Vagina (tissue), 2 donors: ENCODE results near the gene LMAN2L. TPM values are rescaled to one million over a fixed set of nuclear protein-coding genes. Genes with fewer than 3 reads are reported as not detected.

Experiments
- DNase-seq, 2 donors: peaks; one replicate each; pipeline ENCODE4 v3.0.0-alpha.2; 2017; ENCODE audit errors: extremely low spot score in 2 of 2
- H3K27ac ChIP-seq: fragments of 200-600 bp; sonication (generic); one replicate; pipeline ENCODE4 v1.5.1; 2019
- H3K27me3 ChIP-seq: fragments of 200-600 bp; sonication (generic); one replicate; pipeline ENCODE4 v1.5.1; 2019
- H3K36me3 ChIP-seq, 2 donors: fragments of 200-600 bp; sonication (generic); one replicate each; pipeline ENCODE4 v1.5.1; 2017 to 2019
- H3K4me1 ChIP-seq: fragments of 200-600 bp; sonication (generic); one replicate; pipeline ENCODE4 v1.5.1; 2019
- H3K4me3 ChIP-seq, 2 donors: fragments of 200-600 bp; sonication (generic); 1 replicate in 1 of 2; 2 replicates in 1 of 2; pipeline ENCODE4 v1.5.1; 2016 to 2019
- H3K9me3 ChIP-seq: fragments of 200-600 bp; sonication (generic); one replicate; pipeline ENCODE4 v1.5.1; 2019
- CTCF ChIP-seq, 3 experiments: fragments of 450-650 bp in 2 of 3; fragments of 200-600 bp in 1 of 3; sonication (generic) in 1 of 3; IDR thresholded peaks; one replicate each; pipeline ENCODE4 v1.5.1; 2017 to 2019; ENCODE audit warnings: antibody characterized with exemption in 3 of 3, mild to moderate bottlenecking in 2 of 3, moderate library complexity in 2 of 3
- POLR2A ChIP-seq, 2 donors: fragments of 450-650 bp; IDR thresholded peaks; one replicate each; pipeline ENCODE4 v1.6.1; 2017; ENCODE audit warnings: antibody characterized with exemption in 2 of 2, mild to moderate bottlenecking in 2 of 2, moderate library complexity in 2 of 2
- POLR2AphosphoS5 ChIP-seq, 2 donors: sonication (generic); formaldehyde crosslinking; IDR thresholded peaks; one replicate each; pipeline ENCODE4 v1.9.0; 2017; ENCODE audit warnings: antibody characterized with exemption in 2 of 2, mild to moderate bottlenecking in 2 of 2, low read depth in 1 of 2; ENCODE audit not compliant: insufficient read depth in 1 of 2
- intact Hi-C: fragments of 100-400 bp; cut with DNase I; formaldehyde crosslinking; loops from one replicate; pipeline ENCODE4 v1.15.1; 2023
- total RNA-seq: library from RNA; depleted of rRNA; stranded (reverse); fragments of >200 nt; gene quantifications from one replicate; pipeline ENCODE4 v1.2.3, GENCODE V29; 2016

LMAN2L gene
- total RNA-seq, 1 donor from 2014 or later, result 13.0 TPM

DNA sequence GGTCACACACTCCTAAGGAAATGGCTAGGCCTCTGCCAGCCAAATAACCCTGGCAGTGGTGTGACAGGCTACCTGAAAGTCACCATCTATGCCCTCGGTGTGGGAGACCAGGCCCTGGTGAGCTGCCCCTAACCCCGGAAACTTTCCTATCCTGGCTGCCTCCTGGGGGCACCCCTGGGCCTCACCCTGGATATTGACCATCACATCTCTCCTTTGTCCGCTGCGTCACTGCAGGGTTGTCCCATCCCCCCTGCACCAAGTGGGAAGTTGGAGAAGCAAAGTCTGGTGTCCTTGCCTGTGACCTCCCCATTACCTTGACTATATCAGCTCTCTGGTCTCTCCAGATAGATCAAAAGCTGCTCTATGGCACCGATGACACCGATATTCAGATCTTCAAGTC is 78.5 kb downstream of the LMAN2L start:
- Histone ChIP-seq H3K4me1 (peaks cover 16% of the 10 kb centered on the region), H3K9me3 (no peaks in the 10 kb centered on the region), H3K27ac (no peak overlapping the region), H3K36me3 (no peaks in the 10 kb centered on the region), H3K4me3 (no peak overlapping the region), H3K27me3 (no peaks in the 10 kb centered on the region)
- TF ChIP-seq POLR2AphosphoS5 (IDR thresholded peaks at IDR 0.05; ENCODE audit: insufficient read depth in 1 of 2, low read depth in 1 of 2) (no peak), POLR2A (IDR thresholded peaks at IDR 0.05) (no peak), CTCF (IDR thresholded peaks at IDR 0.05) (no peak)
- no peak for DNase-seq
- intact Hi-C loops, result no loop called here

GRCh38 chr2:96656540-96656939 is 83.3 kb downstream of the LMAN2L start:
- TF ChIP-seq CTCF (IDR thresholded peaks at IDR 0.05) (no peak), POLR2AphosphoS5 (IDR thresholded peaks at IDR 0.05; ENCODE audit: insufficient read depth in 1 of 2, low read depth in 1 of 2) (no peak), POLR2A (IDR thresholded peaks at IDR 0.05) (no peak)
- Histone ChIP-seq H3K27me3 (no peaks in the 10 kb centered on the region), H3K36me3 (no peaks in the 10 kb centered on the region), H3K4me1 (no peaks in the 10 kb centered on the region), H3K4me3 (no peak overlapping the region), H3K27ac (no peak overlapping the region), H3K9me3 (no peaks in the 10 kb centered on the region)
- intact Hi-C loops, result no loop called here
- no peak for DNase-seq

Other genes starting within 250 kb of the LMAN2L start
- 2.5 TPM for gene NEURL3, start 234.7 kb downstream of the LMAN2L start, total RNA-seq
- 34.1 TPM for gene ARID5A, start 203.3 kb downstream of the LMAN2L start, total RNA-seq
- 41.7 TPM for gene KANSL3, start 101.8 kb downstream of the LMAN2L start, total RNA-seq
- gene FER1L5, start 97.3 kb downstream of the LMAN2L start, total RNA-seq, result 0.74 TPM
- gene CNNM4, start 20.8 kb upstream of the LMAN2L start, total RNA-seq, result 8.3 TPM
- 16.5 TPM for gene CNNM3, start 76.2 kb upstream of the LMAN2L start, total RNA-seq
- gene ANKRD23, start 104.0 kb upstream of the LMAN2L start, total RNA-seq, result 0.98 TPM
- gene ANKRD39, start 118.0 kb upstream of the LMAN2L start, total RNA-seq, result 20.4 TPM
- gene SEMA4C, start 130.0 kb upstream of the LMAN2L start, total RNA-seq, result 60.6 TPM
- not detected for gene FAM178B, start 246.5 kb upstream of the LMAN2L start, total RNA-seq